ENCODE data around the gene GCDH.
"Not testable (repeated sequence)": the region's sequence is repeated elsewhere in the genome, so short reads cannot be mapped to it uniquely, and the experiment has no call there.

The GCDH gene

DNA sequence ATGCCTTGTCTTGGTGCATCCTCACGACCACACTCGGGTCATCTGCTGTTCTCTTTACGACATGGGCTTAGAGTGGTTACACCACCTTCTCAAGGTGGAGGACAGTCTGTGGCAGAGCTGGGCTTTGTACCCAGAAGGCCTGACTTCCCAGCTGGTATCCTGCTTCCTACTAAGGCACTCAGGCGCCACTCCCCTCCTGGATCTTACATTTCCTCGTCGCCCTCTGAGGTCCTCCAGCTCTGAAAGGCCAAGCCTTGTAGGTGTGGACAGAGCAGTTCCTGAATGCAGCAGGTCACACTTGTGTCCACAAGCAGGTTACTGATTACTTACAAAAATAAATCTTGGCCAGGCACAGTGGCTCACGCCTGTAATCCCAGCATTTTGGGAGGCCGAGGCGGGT lies 16.2 kb downstream of the GCDH start:
- DNase-seq = no peak
- TF ChIP-seq POLR2A (IDR thresholded peaks at IDR 0.05; ENCODE audit: low read length) (no peak), GATA1 (IDR thresholded peaks at IDR 0.05; ENCODE audit: low read depth, low read length) (no peak)

DNA sequence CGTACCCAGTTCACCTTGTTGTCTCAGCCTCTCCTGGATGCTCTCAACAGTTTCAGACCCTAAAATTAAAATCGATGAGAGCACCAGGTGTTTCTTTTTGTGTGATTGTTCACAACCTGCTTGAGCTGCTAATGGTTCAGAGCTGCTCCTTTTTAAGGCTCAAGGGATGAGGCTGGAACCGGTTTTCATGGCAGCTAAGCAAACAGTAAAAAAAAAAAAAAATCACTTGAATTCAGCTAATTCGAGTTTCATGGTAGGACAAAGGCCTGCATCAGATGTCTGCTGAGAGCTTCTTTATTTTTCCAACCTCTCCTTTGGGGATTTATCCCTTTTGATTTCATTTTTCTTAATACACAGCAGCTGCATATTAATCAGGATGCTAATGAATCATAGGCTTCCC lies 21.6 kb downstream of the GCDH start:
- TF ChIP-seq GATA1 (IDR thresholded peaks at IDR 0.05; ENCODE audit: low read depth, low read length) (no peak), POLR2A (IDR thresholded peaks at IDR 0.05; ENCODE audit: low read length) (no peak)
- no peak for DNase-seq

- no peak for DNase-seq
- TF ChIP-seq POLR2A (IDR thresholded peaks at IDR 0.05; ENCODE audit: low read length) = no peak
- no peak for TF ChIP-seq GATA1 (IDR thresholded peaks at IDR 0.05; ENCODE audit: low read depth, low read length)
These were observed 22.1 kb downstream of the GCDH start for GRCh38 chr19:12913011-12913561.

GRCh38 chr19:12913851-12914690 lies 23.1 kb downstream of the GCDH start:
- TF ChIP-seq POLR2A (IDR thresholded peaks at IDR 0.05; ENCODE audit: low read length) = no peak
- TF ChIP-seq GATA1 (IDR thresholded peaks at IDR 0.05; ENCODE audit: low read depth, low read length) = no peak
- no peak for DNase-seq

- not testable (repeated sequence) for DNase-seq
These were observed 24.9 kb downstream of the GCDH start for GRCh38 chr19:12915860-12916259.

- TF ChIP-seq GATA1 (IDR thresholded peaks at IDR 0.05; ENCODE audit: low read depth, low read length) = no peak
- no peak for DNase-seq
These were observed 27.3 kb downstream of the GCDH start for GRCh38 chr19:12918253-12918652.

- DNase-seq = no peak
- TF ChIP-seq GATA1 (IDR thresholded peaks at IDR 0.05; ENCODE audit: low read depth, low read length) = no peak
These were observed 30.1 kb downstream of the GCDH start for GRCh38 chr19:12921047-12921446.

GRCh38 chr19:12922959-12923358 lies 32.0 kb downstream of the GCDH start:
- no peak for DNase-seq
- no peak for TF ChIP-seq POLR2A (IDR thresholded peaks at IDR 0.05; ENCODE audit: low read length)

GRCh38 chr19:12924621-12925310 lies 33.8 kb downstream of the GCDH start:
- TF ChIP-seq POLR2A (IDR thresholded peaks at IDR 0.05; ENCODE audit: low read length) (no peak), GATA1 (IDR thresholded peaks at IDR 0.05; ENCODE audit: low read depth, low read length) (no peak)
- no peak for DNase-seq

- DNase-seq = no peak
These were observed 39.2 kb downstream of the GCDH start for GRCh38 chr19:12930002-12930645.

GRCh38 chr19:12932392-12933286 lies 41.7 kb downstream of the GCDH start:
- no peak for TF ChIP-seq GATA1 (IDR thresholded peaks at IDR 0.05; ENCODE audit: low read depth, low read length)
- no peak for TF ChIP-seq POLR2A (IDR thresholded peaks at IDR 0.05; ENCODE audit: low read length)
- peak in 1 of 2 experiments; percentile 60 for DNase-seq

More at GRCh38 chr19:12930002-12930645, 39.2 kb downstream of the GCDH start:
- no peak for TF ChIP-seq POLR2A (IDR thresholded peaks at IDR 0.05; ENCODE audit: low read length)
- TF ChIP-seq GATA1 (IDR thresholded peaks at IDR 0.05; ENCODE audit: low read depth, low read length) = no peak

DNA sequence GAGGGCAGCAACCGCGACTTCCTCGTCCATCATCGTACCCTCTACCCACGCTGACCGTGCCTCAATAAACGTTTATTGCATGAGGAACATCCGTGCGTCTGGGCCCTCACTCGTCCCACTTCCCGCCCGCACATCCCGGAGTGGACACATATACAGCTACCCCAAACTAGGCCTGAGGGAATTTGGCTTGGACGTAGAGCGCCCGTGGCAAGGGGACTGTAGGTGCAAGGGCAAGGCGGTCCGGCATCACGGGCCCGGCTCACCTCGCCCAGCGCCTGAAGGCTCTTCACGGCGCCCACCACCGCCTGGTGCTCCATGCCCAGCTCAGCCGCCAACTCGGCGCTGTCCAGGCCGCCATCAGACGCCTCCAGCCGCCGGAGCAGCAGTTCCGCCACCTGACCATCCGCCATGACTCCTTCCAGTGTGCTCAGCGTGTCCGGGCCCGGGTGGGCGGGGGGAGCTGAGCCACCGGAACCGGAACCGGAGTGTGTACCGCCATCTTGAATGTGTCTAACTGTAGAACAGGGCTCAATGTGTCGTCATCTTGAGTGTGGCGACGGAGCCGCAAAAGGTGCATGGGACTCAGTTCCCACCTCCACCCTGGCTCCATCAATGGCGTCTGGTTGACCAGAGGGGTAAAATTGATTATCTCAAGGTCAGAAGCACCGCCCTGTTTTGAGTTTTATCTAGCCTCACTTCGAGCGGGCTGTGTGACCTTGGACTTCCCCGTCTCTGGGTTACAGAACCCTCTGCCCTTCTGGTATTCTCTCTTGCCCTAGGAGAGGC lies 42.5 kb downstream of the GCDH start, which contains the start of gene FARSA:
FARSA (minus strand) TSS at position 425 of the 786 bp plus-strand sequence; CDS start at position 410, 15 bp downstream.
- peak; percentile 93 to 95 for DNase-seq
- TF ChIP-seq POLR2A (IDR thresholded peaks at IDR 0.05; ENCODE audit: low read length) (peak; percentile 85), GATA1 (IDR thresholded peaks at IDR 0.05; ENCODE audit: low read depth, low read length) (no peak)

DNA sequence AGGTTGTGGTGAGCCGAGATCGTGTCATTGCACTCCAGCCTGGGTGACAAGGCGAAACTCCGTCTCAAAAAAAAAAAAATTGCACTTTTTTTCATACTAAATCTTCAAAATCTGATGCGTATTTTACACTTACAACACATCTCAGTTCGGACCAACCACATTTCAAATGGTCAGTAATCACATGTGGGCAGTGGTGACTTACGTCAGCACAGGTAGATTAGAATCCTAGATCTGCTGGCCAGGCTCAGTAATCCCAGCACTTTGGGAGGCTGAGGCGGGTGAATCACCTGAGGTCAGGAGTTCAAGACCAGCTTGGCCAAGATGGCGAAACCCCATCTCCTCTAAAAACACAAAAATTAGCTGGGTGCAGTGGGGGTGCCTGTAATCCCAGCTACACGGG lies 44.1 kb downstream of the GCDH start:
- TF ChIP-seq GATA1 (IDR thresholded peaks at IDR 0.05; ENCODE audit: low read depth, low read length) (no peak), POLR2A (IDR thresholded peaks at IDR 0.05; ENCODE audit: low read length) (no peak)
- DNase-seq = no peak

Data from erythroblast (primary cell).